ENCODE measurements around the gene GNA15.

DNA sequence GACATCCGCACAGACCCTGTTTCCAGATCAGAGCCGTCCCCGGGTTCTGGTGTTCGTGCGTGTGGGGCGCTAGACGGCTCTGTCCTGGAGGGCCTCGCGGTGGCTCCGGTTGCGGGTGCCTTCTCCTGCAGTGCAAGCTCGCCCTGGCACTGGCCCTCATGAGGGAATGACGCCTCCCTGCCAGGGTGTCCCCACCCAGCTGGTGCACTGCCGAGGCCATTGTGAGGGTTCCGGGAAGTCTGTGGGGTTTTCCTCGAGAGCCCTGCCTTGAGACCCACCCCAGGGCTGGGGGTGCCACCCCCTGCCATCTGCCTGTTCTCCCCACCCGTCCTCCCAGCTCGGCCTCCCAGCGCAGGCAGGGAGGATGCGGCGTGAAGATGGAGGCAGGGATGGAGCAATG lies 19.2 kb upstream of the GNA15 start:
- TF ChIP-seq SPI1 (IDR thresholded peaks at IDR 0.05; ENCODE audit: low read depth, low read length): no peak
- no peak for TF ChIP-seq POLR2A (IDR thresholded peaks at IDR 0.05; ENCODE audit: low read depth, low read length)
- TF ChIP-seq POLR2AphosphoS5 (IDR thresholded peaks at IDR 0.05; ENCODE audit: low read depth, low read length): no peak
- no peak for TF ChIP-seq TAF1 (IDR thresholded peaks at IDR 0.05; ENCODE audit: low read depth, low read length)
